ENCODE results near the gene ASPRV1.

The ASPRV1 gene

GRCh38 chr2:69937968-69938367, 23.5 kb downstream of the ASPRV1 start:
- ATAC-seq, result no peak

GRCh38 chr2:69936906-69937305, 24.5 kb downstream of the ASPRV1 start:
- ATAC-seq, result no peak

GRCh38 chr2:69935011-69935410, 26.4 kb downstream of the ASPRV1 start:
- no peak for ATAC-seq

GRCh38 chr2:69934614-69934908, 26.9 kb downstream of the ASPRV1 start:
- no peak for ATAC-seq

- no peak for ATAC-seq
Measured at GRCh38 chr2:69933839-69934613, 27.4 kb downstream of the ASPRV1 start.

- ATAC-seq, result no peak
Measured at GRCh38 chr2:69933254-69933828, 28.1 kb downstream of the ASPRV1 start.

- ATAC-seq, result no peak
Measured at GRCh38 chr2:69932596-69932922, 28.9 kb downstream of the ASPRV1 start.

- ATAC-seq, result no peak
Measured at GRCh38 chr2:69931832-69932595, 29.4 kb downstream of the ASPRV1 start.

GRCh38 chr2:69926849-69927515, 34.4 kb downstream of the ASPRV1 start:
- ATAC-seq, result no peak

GRCh38 chr2:69923116-69923515, 38.3 kb downstream of the ASPRV1 start:
- no peak for ATAC-seq

- no peak for ATAC-seq
Measured at GRCh38 chr2:69918401-69918800, 43.0 kb downstream of the ASPRV1 start.

- ATAC-seq, result no peak
Measured at GRCh38 chr2:69917852-69918251, 43.6 kb downstream of the ASPRV1 start.

GRCh38 chr2:69916106-69916505, 45.3 kb downstream of the ASPRV1 start:
- no peak for ATAC-seq

- no peak for ATAC-seq
Measured at GRCh38 chr2:69914950-69915945, 46.2 kb downstream of the ASPRV1 start, which contains the start of gene MXD1. Gene MXD1 (plus strand): TSS chr2:69915109. CDS start chr2:69915331, 222 bp downstream.

- ATAC-seq, result peak; percentile 92 to 93
Measured at GRCh38 chr2:69914164-69914949, 47.1 kb downstream of the ASPRV1 start.

- no peak for ATAC-seq
Measured at GRCh38 chr2:69911985-69912563, 49.4 kb downstream of the ASPRV1 start.
